Measurements from ENCODE around the gene EXTL1.

EXTL1 gene

DNA sequence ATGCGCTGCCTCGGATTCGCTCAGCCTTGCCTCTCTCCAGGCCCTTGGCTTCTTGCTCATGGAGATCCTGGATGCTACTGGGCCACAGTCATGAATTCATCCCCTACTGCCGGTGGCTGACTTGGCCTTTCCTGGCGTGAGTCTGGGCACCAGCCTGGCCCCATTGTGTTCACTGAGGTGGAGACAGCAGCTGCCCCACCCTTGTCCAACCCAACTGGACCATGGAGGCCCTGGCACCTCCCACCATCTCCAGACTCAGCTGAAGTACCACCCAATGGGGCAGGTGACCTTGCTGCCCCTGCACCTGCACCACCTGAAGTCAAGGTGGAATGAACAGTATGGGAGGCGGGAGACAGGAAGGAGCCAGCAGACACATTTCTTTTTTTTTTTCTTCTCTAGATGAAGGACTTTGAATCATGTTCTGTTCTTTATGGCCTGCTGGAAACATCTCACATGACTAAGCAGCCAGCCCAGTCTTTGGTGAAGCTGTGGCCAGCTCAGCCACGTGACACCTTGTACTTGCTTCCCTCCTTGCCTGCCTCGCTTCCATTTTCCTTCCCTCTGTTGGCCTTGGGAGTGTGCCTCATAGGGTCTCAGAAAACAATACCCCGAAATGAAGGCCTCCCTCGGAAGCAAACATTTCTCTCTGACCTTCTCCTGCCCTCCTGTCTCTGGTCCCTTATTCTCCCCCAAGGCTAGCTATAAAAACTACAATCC, 28.1 kb downstream of the EXTL1 start:
- H3K27me3 Mint-ChIP-seq: peaks cover 70% of the 10 kb centered on the region
- no peaks in the 10 kb centered on the region for H3K9me3 Mint-ChIP-seq
- H3K4me1 Mint-ChIP-seq (ENCODE audit: low read depth): peaks cover 26% of the 10 kb centered on the region
- H3K27ac Mint-ChIP-seq: no peak overlapping the region
- no peaks in the 10 kb centered on the region for H3K36me3 Mint-ChIP-seq (ENCODE audit: low read depth)
- intact Hi-C loops (cut with micrococcal nuclease): no loop called here
- H3K4me3 Mint-ChIP-seq: no peak overlapping the region

- H3K36me3 Mint-ChIP-seq (ENCODE audit: low read depth): no peaks in the 10 kb centered on the region
- H3K27ac Mint-ChIP-seq: no peak overlapping the region
- H3K27me3 Mint-ChIP-seq: peaks cover 65% of the 10 kb centered on the region
- no peak overlapping the region for H3K4me3 Mint-ChIP-seq
- intact Hi-C loops (cut with micrococcal nuclease): no loop called here
- no peaks in the 10 kb centered on the region for H3K9me3 Mint-ChIP-seq
- peaks cover 26% of the 10 kb centered on the region for H3K4me1 Mint-ChIP-seq (ENCODE audit: low read depth)
Measured at GRCh38 chr1:26050248-26050640, 28.7 kb downstream of the EXTL1 start.

GRCh38 chr1:26053718-26054560, 32.4 kb downstream of the EXTL1 start:
- peaks cover 53% of the 10 kb centered on the region for H3K27me3 Mint-ChIP-seq
- no peaks in the 10 kb centered on the region for H3K9me3 Mint-ChIP-seq
- no peak overlapping the region for H3K27ac Mint-ChIP-seq
- H3K4me3 Mint-ChIP-seq: no peak overlapping the region
- no peaks in the 10 kb centered on the region for H3K36me3 Mint-ChIP-seq (ENCODE audit: low read depth)
- intact Hi-C loops (cut with micrococcal nuclease): no loop called here
- H3K4me1 Mint-ChIP-seq (ENCODE audit: low read depth): peaks cover 18% of the 10 kb centered on the region

DNA sequence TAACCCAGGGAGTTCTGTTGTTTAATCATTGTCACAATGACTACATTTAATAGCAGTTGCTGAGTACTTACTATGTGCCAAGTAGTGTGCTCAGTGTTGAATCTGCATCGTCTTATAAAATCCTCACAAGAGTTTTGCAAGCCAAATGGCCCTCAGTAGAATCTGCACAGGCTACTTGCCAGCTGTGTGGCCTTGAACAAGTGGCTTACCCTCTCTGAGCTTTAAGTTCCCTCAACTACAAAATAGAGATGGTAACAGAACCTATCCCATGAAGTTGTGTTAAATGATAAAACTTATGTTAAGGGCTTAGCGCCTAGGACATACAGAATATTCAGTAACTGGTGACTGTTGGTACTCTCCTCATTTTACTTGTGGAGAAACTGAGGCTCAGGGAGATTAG, 33.5 kb downstream of the EXTL1 start:
- Mint-ChIP-seq H3K27me3 (peaks cover 53% of the 10 kb centered on the region), H3K36me3 (ENCODE audit: low read depth) (no peaks in the 10 kb centered on the region), H3K4me3 (no peak overlapping the region), H3K27ac (no peak overlapping the region), H3K4me1 (ENCODE audit: low read depth) (peaks cover 14% of the 10 kb centered on the region), H3K9me3 (no peaks in the 10 kb centered on the region)
- intact Hi-C loops (cut with micrococcal nuclease): no loop called here

DNA sequence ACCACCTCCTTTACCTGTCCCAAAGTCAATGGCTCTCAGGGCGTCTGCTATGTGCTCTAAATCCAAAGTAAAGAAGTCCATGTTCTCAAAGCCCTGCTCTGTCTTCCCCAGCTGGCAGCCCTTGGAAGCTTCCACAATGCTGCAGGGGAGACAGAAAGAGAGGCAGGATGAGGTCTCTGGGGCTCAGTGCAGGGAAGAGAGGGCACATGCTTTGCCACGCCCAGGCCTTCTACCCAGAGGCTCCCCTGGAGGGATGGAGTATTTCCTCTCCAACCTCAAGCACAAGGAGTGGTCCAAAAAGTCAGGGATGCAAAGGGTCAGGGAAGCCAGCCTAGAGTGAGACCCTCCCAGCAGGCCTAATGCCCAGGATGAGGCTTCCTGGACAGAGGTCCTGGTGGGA, 35.6 kb downstream of the EXTL1 start:
- intact Hi-C loops (cut with micrococcal nuclease): no loop called here
- Mint-ChIP-seq H3K27ac (no peak overlapping the region), H3K27me3 (peaks cover 40% of the 10 kb centered on the region), H3K9me3 (no peaks in the 10 kb centered on the region), H3K36me3 (ENCODE audit: low read depth) (no peaks in the 10 kb centered on the region), H3K4me3 (no peak overlapping the region), H3K4me1 (ENCODE audit: low read depth) (peaks cover 11% of the 10 kb centered on the region)

DNA sequence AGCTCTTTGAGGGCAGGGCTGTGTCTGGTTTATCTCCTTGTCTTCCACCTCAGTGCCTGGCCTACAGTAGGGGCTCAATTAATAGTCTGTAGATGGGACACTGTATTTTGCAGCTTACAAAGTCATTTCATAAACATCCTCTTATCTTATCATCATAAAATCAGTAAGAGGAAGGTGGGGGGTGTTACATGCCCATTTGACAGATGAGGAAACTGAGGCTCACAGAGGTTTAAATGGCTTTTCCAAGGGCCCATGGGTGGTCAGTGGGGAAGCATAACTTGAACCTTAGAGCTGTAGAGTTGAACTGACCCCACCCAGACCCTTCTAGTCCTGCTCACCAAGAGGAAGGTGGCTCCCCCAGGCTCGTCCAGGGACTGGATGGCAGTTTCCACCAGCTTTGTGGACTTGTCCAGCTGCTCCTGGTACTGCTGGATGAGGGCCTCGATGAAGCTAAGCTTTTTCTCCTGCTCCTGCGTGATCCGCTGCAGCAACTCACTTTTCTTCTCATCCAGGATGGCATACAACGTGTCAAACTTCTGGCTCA, 36.5 kb downstream of the EXTL1 start:
- no peak overlapping the region for H3K4me3 Mint-ChIP-seq
- peaks cover 40% of the 10 kb centered on the region for H3K27me3 Mint-ChIP-seq

GRCh38 chr1:26059906-26060305, 38.3 kb downstream of the EXTL1 start:
- no peaks in the 10 kb centered on the region for H3K9me3 Mint-ChIP-seq
- peaks cover 38% of the 10 kb centered on the region for H3K27me3 Mint-ChIP-seq
- no peaks in the 10 kb centered on the region for H3K4me1 Mint-ChIP-seq (ENCODE audit: low read depth)
- no peaks in the 10 kb centered on the region for H3K36me3 Mint-ChIP-seq (ENCODE audit: low read depth)
- intact Hi-C loops (cut with micrococcal nuclease): no loop called here
- H3K27ac Mint-ChIP-seq: no peak overlapping the region
- H3K4me3 Mint-ChIP-seq: no peak overlapping the region

More for the DNA sequence above, 36.5 kb downstream of the EXTL1 start:
- Mint-ChIP-seq H3K36me3 (ENCODE audit: low read depth) (no peaks in the 10 kb centered on the region), H3K4me1 (ENCODE audit: low read depth) (peaks cover 11% of the 10 kb centered on the region), H3K9me3 (no peaks in the 10 kb centered on the region), H3K27ac (no peak overlapping the region)
- intact Hi-C loops (cut with micrococcal nuclease): no loop called here

- Mint-ChIP-seq H3K27me3 (peaks cover 38% of the 10 kb centered on the region), H3K9me3 (no peaks in the 10 kb centered on the region), H3K36me3 (ENCODE audit: low read depth) (no peaks in the 10 kb centered on the region), H3K4me3 (no peak overlapping the region), H3K4me1 (ENCODE audit: low read depth) (no peaks in the 10 kb centered on the region), H3K27ac (no peak overlapping the region)
- intact Hi-C loops (cut with micrococcal nuclease): no loop called here
Measured at GRCh38 chr1:26060832-26061574, 39.4 kb downstream of the EXTL1 start.

DNA sequence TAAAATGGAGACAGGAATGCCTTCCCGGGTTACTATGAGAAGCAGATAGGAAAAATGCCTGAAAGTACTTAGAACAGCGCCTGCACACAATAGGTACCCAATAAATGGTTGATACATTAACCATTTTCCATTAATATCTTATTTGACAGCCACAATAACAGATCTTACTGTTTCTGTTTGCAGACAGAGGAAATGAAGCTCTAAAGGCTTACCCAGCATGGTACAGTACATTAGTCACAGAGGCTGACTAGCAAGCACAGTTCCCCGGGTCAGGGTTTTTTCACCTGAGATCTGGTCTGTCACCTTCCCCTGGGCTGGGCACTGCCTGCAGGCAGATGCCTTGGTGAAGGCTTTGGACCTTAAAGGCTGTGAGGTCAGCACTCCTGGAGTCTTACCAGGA, 43.0 kb downstream of the EXTL1 start:
- Mint-ChIP-seq H3K4me3 (no peak overlapping the region), H3K27me3 (peaks cover 34% of the 10 kb centered on the region), H3K36me3 (ENCODE audit: low read depth) (no peaks in the 10 kb centered on the region), H3K9me3 (no peaks in the 10 kb centered on the region), H3K4me1 (ENCODE audit: low read depth) (no peaks in the 10 kb centered on the region), H3K27ac (no peak overlapping the region)
- intact Hi-C loops (cut with micrococcal nuclease): no loop called here

DNA sequence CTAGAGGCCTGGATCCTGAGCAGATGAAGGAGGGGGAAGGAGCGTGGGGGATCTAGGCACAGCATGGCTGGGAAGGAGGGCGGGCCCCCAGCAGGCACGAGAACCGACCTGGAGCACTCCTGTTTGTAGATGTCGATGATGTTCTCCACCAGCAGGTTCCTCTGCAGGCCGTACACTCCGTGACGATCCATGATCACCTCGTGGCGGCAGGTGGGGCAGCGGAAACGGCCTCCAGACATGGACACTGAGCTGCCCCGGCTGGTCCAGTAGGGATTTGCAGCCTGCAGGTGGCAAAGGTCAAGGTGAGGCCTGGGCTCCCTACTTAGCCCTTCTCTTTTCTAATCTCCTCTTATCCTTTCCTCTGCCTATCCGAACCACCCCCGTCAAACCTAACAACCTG, 44.6 kb downstream of the EXTL1 start:
- no peak overlapping the region for H3K27ac Mint-ChIP-seq
- H3K4me1 Mint-ChIP-seq (ENCODE audit: low read depth): no peaks in the 10 kb centered on the region
- intact Hi-C loops (cut with micrococcal nuclease): no loop called here
- no peaks in the 10 kb centered on the region for H3K9me3 Mint-ChIP-seq
- peaks cover 34% of the 10 kb centered on the region for H3K27me3 Mint-ChIP-seq
- H3K4me3 Mint-ChIP-seq: no peak overlapping the region
- no peaks in the 10 kb centered on the region for H3K36me3 Mint-ChIP-seq (ENCODE audit: low read depth)

DNA sequence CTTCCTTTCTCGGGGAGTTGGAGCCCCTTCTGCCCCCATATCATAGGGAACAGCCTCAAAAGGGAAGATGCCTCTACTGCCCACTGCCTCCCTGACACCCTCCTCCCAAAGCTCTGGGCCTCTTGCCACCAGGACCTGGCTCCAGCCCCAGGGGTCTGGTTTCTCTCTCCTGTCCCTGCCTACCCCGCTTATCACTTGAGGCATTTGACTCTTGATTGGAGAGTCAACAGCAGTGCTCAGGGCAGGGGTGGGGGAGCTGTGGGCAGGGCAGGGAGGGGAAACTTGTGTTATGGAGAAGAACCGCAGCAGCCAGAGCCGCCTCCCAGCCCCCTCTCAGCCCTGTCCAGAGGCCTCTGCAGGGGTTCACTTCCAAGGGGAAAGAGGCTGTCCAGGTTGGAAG, 45.3 kb downstream of the EXTL1 start:
- H3K4me1 Mint-ChIP-seq (ENCODE audit: low read depth): no peaks in the 10 kb centered on the region
- peaks cover 37% of the 10 kb centered on the region for H3K27me3 Mint-ChIP-seq
- no peaks in the 10 kb centered on the region for H3K9me3 Mint-ChIP-seq
- H3K36me3 Mint-ChIP-seq (ENCODE audit: low read depth): no peaks in the 10 kb centered on the region
- intact Hi-C loops (cut with micrococcal nuclease): no loop called here
- H3K4me3 Mint-ChIP-seq: no peak overlapping the region
- H3K27ac Mint-ChIP-seq: no peak overlapping the region

DNA sequence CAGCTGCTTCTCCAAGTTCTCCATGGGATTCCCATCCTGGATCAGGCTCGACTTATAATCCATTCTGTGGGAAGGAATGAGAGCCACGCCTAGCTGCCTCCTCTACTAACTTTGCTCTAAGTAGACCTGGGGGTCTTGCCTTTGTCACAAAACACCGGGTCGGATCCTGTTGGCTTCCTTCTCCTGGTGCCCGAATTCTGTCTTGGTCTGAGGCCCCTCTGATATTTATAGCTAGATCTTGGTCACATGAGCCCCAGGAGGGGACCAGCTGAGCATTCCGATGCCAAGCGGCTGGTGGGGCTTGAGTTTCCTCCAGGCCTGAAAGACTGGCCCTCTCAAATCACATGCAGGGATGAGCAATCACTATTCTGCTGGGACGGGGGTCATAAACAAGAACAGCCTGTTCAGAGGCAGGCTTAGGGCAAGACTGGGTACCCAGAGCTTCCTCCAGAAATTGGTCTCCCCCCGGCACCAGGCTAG, 45.9 kb downstream of the EXTL1 start, which contains the start of gene TRIM63:
TRIM63 (minus strand) TSS at position 199 of the 480 bp plus-strand sequence; CDS start at position 63, 136 bp downstream.
- H3K27ac Mint-ChIP-seq: no peak within 1 kb of the TSS
- no peak within 1 kb of the TSS for H3K4me3 Mint-ChIP-seq
- no peaks in the 10 kb centered on the region for H3K36me3 Mint-ChIP-seq (ENCODE audit: low read depth)
- H3K27me3 Mint-ChIP-seq: peaks cover 40% of the 10 kb centered on the region
- intact Hi-C loops (cut with micrococcal nuclease): no loop called here
- no peaks in the 10 kb centered on the region for H3K4me1 Mint-ChIP-seq (ENCODE audit: low read depth)
- H3K9me3 Mint-ChIP-seq: no peaks in the 10 kb centered on the region

DNA sequence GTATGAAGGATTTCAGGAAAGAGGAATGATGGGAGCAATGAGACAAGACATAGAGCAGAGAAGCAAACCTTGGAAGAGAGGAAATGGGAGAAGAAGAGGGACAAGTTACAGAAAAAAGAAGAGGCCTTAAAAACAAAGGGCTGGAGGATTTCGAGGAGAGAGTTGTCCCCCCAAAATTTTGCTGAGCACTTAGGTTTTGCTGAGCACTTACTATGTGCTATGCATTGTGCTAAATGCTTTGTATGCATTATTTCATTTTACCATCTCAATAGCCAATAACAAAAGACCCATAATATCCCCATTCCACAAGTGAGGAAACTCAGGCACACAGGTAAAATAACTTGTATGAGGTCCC, 48.3 kb downstream of the EXTL1 start:
- Mint-ChIP-seq H3K27ac (no peak overlapping the region), H3K36me3 (ENCODE audit: low read depth) (no peaks in the 10 kb centered on the region), H3K27me3 (peaks cover 45% of the 10 kb centered on the region), H3K9me3 (no peaks in the 10 kb centered on the region), H3K4me1 (ENCODE audit: low read depth) (no peaks in the 10 kb centered on the region), H3K4me3 (no peak overlapping the region)
- intact Hi-C loops (cut with micrococcal nuclease): no loop called here

Data from dendritic cell treated with granulocyte-macrophage colony-stimulating factor and Interleukin-4, amounts not matched to agents 40 ng/mL and 50 ng/mL, for 4 days (primary cell).